GM19452 (cell line): ENCODE data around the gene ADAMTSL5.

ENCODE experiments used
- ATAC-seq: cut with Tn5 transposase; IDR thresholded peaks from one replicate; pipeline ENCODE4 v1.9.1; 2021; ENCODE audit not compliant: unreplicated experiment

ADAMTSL5 gene

GRCh38 chr19:1496714-1497577 is 15.9 kb downstream of the ADAMTSL5 start:
- ATAC-seq: no peak

- no peak for ATAC-seq
These were observed 16.8 kb downstream of the ADAMTSL5 start for GRCh38 chr19:1495799-1496713.

GRCh38 chr19:1495051-1495798 is 17.6 kb downstream of the ADAMTSL5 start:
- ATAC-seq: no peak

GRCh38 chr19:1494115-1494815 is 18.6 kb downstream of the ADAMTSL5 start:
- ATAC-seq: no peak

GRCh38 chr19:1492474-1493006 is 20.3 kb downstream of the ADAMTSL5 start:
- ATAC-seq: no peak

- no peak for ATAC-seq
These were observed 21.0 kb downstream of the ADAMTSL5 start for GRCh38 chr19:1491849-1492170.

GRCh38 chr19:1491114-1491848 is 21.5 kb downstream of the ADAMTSL5 start, which contains the start of gene REEP6:
Gene REEP6, plus strand, starts transcription at chr19:1491181. Its CDS starts 89 bp downstream, at chr19:1491270.
- no peak for ATAC-seq

GRCh38 chr19:1490311-1491113 is 22.3 kb downstream of the ADAMTSL5 start, which contains the start of gene PCSK4:
Gene PCSK4, minus strand, starts transcription at chr19:1490350. Its CDS starts 4 bp downstream, at chr19:1490346.
- ATAC-seq: peak; percentile 73

GRCh38 chr19:1489463-1490310 is 23.1 kb downstream of the ADAMTSL5 start:
- no peak for ATAC-seq

- ATAC-seq: no peak
These were observed 24.6 kb downstream of the ADAMTSL5 start for GRCh38 chr19:1488282-1488601.

GRCh38 chr19:1487576-1488281 is 25.1 kb downstream of the ADAMTSL5 start:
- ATAC-seq: no peak

GRCh38 chr19:1486720-1487575 is 25.9 kb downstream of the ADAMTSL5 start:
- ATAC-seq: no peak

- ATAC-seq: no peak
These were observed 28.8 kb downstream of the ADAMTSL5 start for GRCh38 chr19:1483979-1484428.

- no peak for ATAC-seq
These were observed 29.5 kb downstream of the ADAMTSL5 start for GRCh38 chr19:1483131-1483978.

GRCh38 chr19:1482361-1483130 is 30.3 kb downstream of the ADAMTSL5 start:
- ATAC-seq: no peak
